SK-N-SH treated with all-trans-retinoic acid at 6 μM for 48 hours (cell line): ENCODE measurements around the gene TBATA.

Experiments used
- ARNTL ChIP-seq: fragments of 450-650 bp; formaldehyde crosslinking; IDR thresholded peaks from 2 replicates; pipeline ENCODE4 v1.5.0; 2020; ENCODE audit warnings: low read depth, mild to moderate bottlenecking, moderate library complexity, borderline replicate concordance
- BACH2 ChIP-seq: fragments of 250-450 bp; sonication (Bioruptor Pico); IDR thresholded peaks from 2 replicates; pipeline ENCODE4 v1.9.0; 2021; ENCODE audit warnings: mild to moderate bottlenecking, borderline replicate concordance
- GLIS3 ChIP-seq: fragments of 250-450 bp; sonication (Bioruptor Pico); IDR thresholded peaks from 2 replicates; pipeline ENCODE4 v1.5.0; 2020; ENCODE audit warnings: mild to moderate bottlenecking, moderate library complexity
- OSR1 ChIP-seq: fragments of 250-450 bp; sonication (Bioruptor Pico); IDR thresholded peaks from 2 replicates; pipeline ENCODE4 v1.8.0; 2022; ENCODE audit warnings: moderate library complexity, mild to moderate bottlenecking, inconsistent platforms
- PPARA ChIP-seq: fragments of 250-450 bp; sonication (Bioruptor Pico); IDR thresholded peaks from 2 replicates; pipeline ENCODE4 v1.5.0; 2020; ENCODE audit warnings: mild to moderate bottlenecking, borderline replicate concordance
- RARB ChIP-seq: fragments of 250-450 bp; sonication (Bioruptor Pico); IDR thresholded peaks from 2 replicates; pipeline ENCODE4 v1.8.0; 2021; ENCODE audit warnings: mild to moderate bottlenecking, moderate library complexity
- TCF4 ChIP-seq: fragments of 250-450 bp; sonication (Bioruptor Pico); IDR thresholded peaks from 2 replicates; pipeline ENCODE4 v1.8.0; 2021; ENCODE audit warnings: mild to moderate bottlenecking, moderate library complexity, borderline replicate concordance
- ZNF565 ChIP-seq: fragments of 450-650 bp; formaldehyde crosslinking; conservative IDR thresholded peaks from 2 replicates; pipeline ENCODE4 v1.5.0; 2020; ENCODE audit warnings: low read depth, mild to moderate bottlenecking, moderate library complexity
- TF ChIP-seq, protein P1 (sequence below): fragments of 250-450 bp; sonication (Bioruptor Pico); IDR thresholded peaks from 2 replicates; pipeline ENCODE4 v1.8.0; 2020; ENCODE audit warnings: mild to moderate bottlenecking, moderate library complexity, borderline replicate concordance

GRCh38 chr10:70774810-70775678 lies 10.1 kb downstream of the TBATA start:
- no peak for TF ChIP-seq ZNF565 (CRISPR knock-in tag)
- TF ChIP-seq ARNTL (CRISPR knock-in tag), result no peak
- TF ChIP-seq, protein P1, sequence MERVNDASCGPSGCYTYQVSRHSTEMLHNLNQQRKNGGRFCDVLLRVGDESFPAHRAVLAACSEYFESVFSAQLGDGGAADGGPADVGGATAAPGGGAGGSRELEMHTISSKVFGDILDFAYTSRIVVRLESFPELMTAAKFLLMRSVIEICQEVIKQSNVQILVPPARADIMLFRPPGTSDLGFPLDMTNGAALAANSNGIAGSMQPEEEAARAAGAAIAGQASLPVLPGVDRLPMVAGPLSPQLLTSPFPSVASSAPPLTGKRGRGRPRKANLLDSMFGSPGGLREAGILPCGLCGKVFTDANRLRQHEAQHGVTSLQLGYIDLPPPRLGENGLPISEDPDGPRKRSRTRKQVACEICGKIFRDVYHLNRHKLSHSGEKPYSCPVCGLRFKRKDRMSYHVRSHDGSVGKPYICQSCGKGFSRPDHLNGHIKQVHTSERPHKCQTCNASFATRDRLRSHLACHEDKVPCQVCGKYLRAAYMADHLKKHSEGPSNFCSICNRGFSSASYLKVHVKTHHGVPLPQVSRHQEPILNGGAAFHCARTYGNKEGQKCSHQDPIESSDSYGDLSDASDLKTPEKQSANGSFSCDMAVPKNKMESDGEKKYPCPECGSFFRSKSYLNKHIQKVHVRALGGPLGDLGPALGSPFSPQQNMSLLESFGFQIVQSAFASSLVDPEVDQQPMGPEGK (CRISPR knock-in tag), result no peak
- TF ChIP-seq PPARA (CRISPR knock-in tag), result no peak
- no peak for TF ChIP-seq BACH2 (CRISPR knock-in tag)
- TF ChIP-seq RARB (CRISPR knock-in tag), result no peak
- TF ChIP-seq TCF4, result no peak
- no peak for TF ChIP-seq GLIS3 (CRISPR knock-in tag)
- TF ChIP-seq OSR1 (CRISPR knock-in tag), result no peak
